K562 (cell line): ENCODE measurements around the gene DTNB. TPM values are rescaled to one million over a fixed set of nuclear protein-coding genes. Genes with fewer than 3 reads are reported as not detected.

Source experiments
- ATAC-seq: fragments of 200-7000 bp; cut with Tn5 transposase; 3 replicates; pipeline ENCODE4 v1.9.1; 2020; ENCODE audit warnings: moderate library complexity
- BruUV-seq: library from RNA; stranded (reverse); fragments of 400-500 nt; replicated peaks from 2 replicates; lab custom pipeline; 2021; lab: Mats Ljungman, UMichigan
- CTCF ChIA-PET: fragments of 300-600 bp; formaldehyde crosslinking; extraction: SDS; loops from one replicate; lab custom pipeline; 2021; ENCODE audit warnings: low intra/inter-chr PET ratio; lab: Yijun Ruan, JAX
- POLR2A ChIA-PET: fragments of 300-600, 350-650 bp; sonication (Branson Sonifier 250); formaldehyde crosslinking; extraction: SDS; loops from one replicate; lab custom pipeline; 2021; ENCODE audit warnings: antibody characterized with exemption, inconsistent platforms; lab: Yijun Ruan, JAX
- DNase-seq, 4 experiments: peaks; one replicate each; pipeline versions ENCODE4 v3.0.0 to v3.0.0-alpha.2; 2011 to 2018; ENCODE audit warnings: low spot score in 3 of 4, mixed read lengths in 3 of 4; ENCODE audit errors: extremely low read depth in 1 of 4
- FAIRE-seq: peaks from 2 replicates; lab custom pipeline; 2011; peaks lifted over from hg19 to GRCh38; lab: Jason Lieb, UNC
- H2AFZ ChIP-seq: 2 replicates; pipeline ENCODE4 v1.6.0; 2011; ENCODE audit warnings: low read depth, low read length, control low read depth, inconsistent platforms
- H3K27ac ChIP-seq: fragments of 200-600 bp; 3 replicates; pipeline ENCODE4 v1.8.0; 2011; ENCODE audit warnings: low read depth, mild to moderate bottlenecking, control low read depth, inconsistent platforms, low read length, moderate library complexity, mixed read lengths; ENCODE audit errors: extremely low read depth
- H3K27me3 ChIP-seq, 2 experiments: fragments of 300-600 bp in 1 of 2; 2 replicates in 1 of 2; 3 replicates in 1 of 2; pipeline versions ENCODE4 v1.6.0 to v1.8.0; 2011; ENCODE audit warnings: inconsistent platforms in 2 of 2, low read length in 2 of 2, mild to moderate bottlenecking in 1 of 2, mixed read lengths in 1 of 2, moderate library complexity in 1 of 2; ENCODE audit not compliant: control insufficient read depth in 2 of 2, insufficient read depth in 2 of 2
- H3K36me3 ChIP-seq: fragments of 300-600 bp; 3 replicates; pipeline ENCODE4 v1.8.0; 2011; ENCODE audit warnings: mild to moderate bottlenecking, low read length, inconsistent platforms; ENCODE audit not compliant: control insufficient read depth, insufficient read depth
- H3K4me1 ChIP-seq, 2 experiments: fragments of 200-600 bp in 1 of 2; replicated peaks in 1 of 2; 2 replicates in 1 of 2; 3 replicates in 1 of 2; pipeline versions ENCODE4 v1.5.1 to v1.8.0; 2011; ENCODE audit warnings: inconsistent platforms in 2 of 2, low read length in 2 of 2, mild to moderate bottlenecking in 1 of 2, mixed read lengths in 1 of 2, moderate library complexity in 1 of 2; ENCODE audit not compliant: control insufficient read depth in 2 of 2, insufficient read depth in 2 of 2
- H3K4me2 ChIP-seq: 2 replicates; pipeline ENCODE4 v1.6.1; 2011; ENCODE audit warnings: low read length, control low read depth, inconsistent platforms, mixed read lengths; ENCODE audit not compliant: insufficient read depth
- H3K4me3 ChIP-seq: fragments of 200-600 bp; sonication (generic), shearing (Covaris generic); 2 replicates; pipeline ENCODE4 v1.5.1; 2016; ENCODE audit warnings: control low read depth, inconsistent platforms
- H3K79me2 ChIP-seq: fragments of 200-600 bp; 3 replicates; pipeline ENCODE4 v1.8.0; 2011; ENCODE audit warnings: low read length, inconsistent platforms; ENCODE audit not compliant: control insufficient read depth, insufficient read depth
- H3K9ac ChIP-seq, 2 experiments: 2 replicates each; pipeline versions ENCODE4 v1.6.0 to v1.6.1; 2011; ENCODE audit warnings: low read depth in 2 of 2, low read length in 2 of 2, control low read depth in 1 of 2, inconsistent platforms in 1 of 2, mild to moderate bottlenecking in 1 of 2, mixed read lengths in 1 of 2; ENCODE audit not compliant: insufficient read depth in 1 of 2
- H3K9me1 ChIP-seq: one replicate; pipeline ENCODE4 v1.6.0; 2011; ENCODE audit warnings: inconsistent platforms, mild to moderate bottlenecking, low read length, moderate library complexity; ENCODE audit not compliant: control insufficient read depth, insufficient read depth
- H3K9me3 ChIP-seq: replicated peaks from 2 replicates; pipeline ENCODE4 v1.5.1; 2011; ENCODE audit warnings: low read depth, low read length, inconsistent platforms; ENCODE audit not compliant: control insufficient read depth, insufficient read depth
- H4K20me1 ChIP-seq: replicated peaks from 2 replicates; pipeline ENCODE4 v1.6.1; 2011; ENCODE audit warnings: low read length, inconsistent platforms, mixed read lengths; ENCODE audit not compliant: control insufficient read depth, insufficient read depth
- COPS2 ChIP-seq: fragments of 450-650 bp; conservative IDR thresholded peaks from 2 replicates; pipeline ENCODE4 v1.6.1; 2016; ENCODE audit warnings: mild to moderate bottlenecking, moderate library complexity
- DDX20 ChIP-seq: fragments of 450-650 bp; IDR thresholded peaks from 2 replicates; pipeline ENCODE4 v1.6.1; 2016; ENCODE audit warnings: missing genetic modification characterization, low read depth, mild to moderate bottlenecking, missing compliant biosample characterization, moderate library complexity
- E2F3 ChIP-seq: fragments of 250-450 bp; sonication (Bioruptor Pico); IDR thresholded peaks from 2 replicates; pipeline ENCODE4 v1.4.0; 2020; ENCODE audit warnings: mild to moderate bottlenecking
- ELK1 ChIP-seq: sonication (generic); formaldehyde crosslinking; IDR thresholded peaks from 2 replicates; pipeline ENCODE4 v1.8.1; 2022; ENCODE audit warnings: missing genetic modification reagents
- FOXJ2 ChIP-seq: fragments of 200-800 bp; sonication (Bioruptor generic); IDR thresholded peaks from 2 replicates; pipeline ENCODE4 v1.6.1; 2016; ENCODE audit warnings: missing genetic modification characterization, missing compliant biosample characterization
- GTF3C2 ChIP-seq: IDR thresholded peaks from 3 replicates; pipeline ENCODE4 v1.6.1; 2011; ENCODE audit warnings: borderline replicate concordance, mild to moderate bottlenecking, moderate library complexity; ENCODE audit not compliant: insufficient read length; ENCODE audit errors: extremely low read depth
- IRF1 ChIP-seq: sonication (generic); formaldehyde crosslinking; IDR thresholded peaks from 2 replicates; pipeline ENCODE4 v1.8.0; 2022; ENCODE audit warnings: missing genetic modification reagents, mild to moderate bottlenecking, borderline replicate concordance
- LARP7 ChIP-seq: fragments of 450-650 bp; IDR thresholded peaks from 2 replicates; pipeline ENCODE4 v1.6.1; 2016
- MAX ChIP-seq: sonication (generic); formaldehyde crosslinking; IDR thresholded peaks from 2 replicates; pipeline ENCODE4 v1.9.0; 2022; ENCODE audit warnings: mild to moderate bottlenecking, missing genetic modification reagents
- NR2C2 ChIP-seq, 2 experiments: fragments of 200-800 bp in 1 of 2; sonication (Bioruptor generic) in 1 of 2; sonication (generic) in 1 of 2; formaldehyde crosslinking in 1 of 2; IDR thresholded peaks; 2 replicates each; pipeline versions ENCODE4 v1.6.1 to v1.8.0; 2016 to 2022; ENCODE audit warnings: mild to moderate bottlenecking in 1 of 2, missing compliant biosample characterization in 1 of 2, missing genetic modification characterization in 1 of 2, missing genetic modification reagents in 1 of 2
- RBM15 ChIP-seq: fragments of 200-400 bp; formaldehyde crosslinking; IDR thresholded peaks from 2 replicates; pipeline ENCODE4 v1.6.1; 2018; ENCODE audit warnings: mild to moderate bottlenecking, low read length, moderate library complexity; ENCODE audit not compliant: insufficient read depth
- SMAD3 ChIP-seq: fragments of 450-650 bp; formaldehyde crosslinking; conservative IDR thresholded peaks from 2 replicates; pipeline ENCODE4 v1.4.0; 2020; ENCODE audit warnings: mild to moderate bottlenecking
- SMAD4 ChIP-seq: fragments of 250-450 bp; sonication (Bioruptor Pico); conservative IDR thresholded peaks from 2 replicates; pipeline ENCODE4 v1.8.0; 2021; ENCODE audit warnings: inconsistent platforms, mild to moderate bottlenecking, moderate library complexity
- SP1 ChIP-seq: sonication (generic); formaldehyde crosslinking; IDR thresholded peaks from 2 replicates; pipeline ENCODE4 v1.8.1; 2022; ENCODE audit warnings: mild to moderate bottlenecking, missing genetic modification reagents
- SREBF2 ChIP-seq: sonication (generic); formaldehyde crosslinking; IDR thresholded peaks from 2 replicates; pipeline ENCODE4 v1.4.0; 2020; ENCODE audit warnings: mild to moderate bottlenecking, missing genetic modification reagents
- ZNF184 ChIP-seq: sonication (generic); formaldehyde crosslinking; IDR thresholded peaks from 2 replicates; pipeline ENCODE4 v1.5.0; 2020; ENCODE audit warnings: missing genetic modification reagents
- ZNF696 ChIP-seq: fragments of 250-450 bp; sonication (Bioruptor Pico); conservative IDR thresholded peaks from 2 replicates; pipeline ENCODE4 v1.4.0; 2020; ENCODE audit warnings: mild to moderate bottlenecking, moderate library complexity
- WGBS: fragments of 100-300 bp; shearing (Covaris generic); methylation state at CpG from one replicate; pipeline ENCODE4 v1.1.6; 2016; ENCODE audit warnings: low coverage, mixed read lengths; ENCODE audit not compliant: insufficient coverage; ENCODE audit errors: missing lambda C conversion rate; 5-methylcytosine and 5-hydroxymethylcytosine counted together
- in situ Hi-C: fragments of 300-500 bp; cut with MboI; formaldehyde crosslinking; loops from 4 replicates; pipeline ENCODE4 v1.15.0; 2018; ENCODE audit warnings: inconsistent platforms, mixed read lengths
- intact Hi-C: fragments of 100-400 bp; cut with micrococcal nuclease; formaldehyde crosslinking; loops from 2 replicates; pipeline ENCODE4 v1.14.2; 2022
- polyA plus RNA-seq, 8 experiments: library from polyadenylated mRNA; depleted of rRNA in 4 of 8; stranded (reverse) in 5 of 8; unstranded in 3 of 8; fragments of >200 nt; fragmentation: Nextera tagmentation in 2 of 8; fragmentation: Illumina TruSeq in 1 of 8; extraction: Ambion mirVana in 2 of 8; extraction: Trizol in 1 of 8; gene quantifications; 2 replicates each; pipeline versions ENCODE4 v1.2.1 to v1.2.3, GENCODE V29; 2011 to 2014; ENCODE audit warnings: inconsistent platforms in 1 of 8, missing spikeins in 1 of 8
- total RNA-seq, 7 experiments: library from RNA; depleted of rRNA in 6 of 7; stranded (reverse); fragments of >200 nt in 6 of 7; fragmentation: Illumina TruSeq in 2 of 7; extraction: Trizol in 2 of 7; gene quantifications; 2 replicates each; pipeline versions ENCODE4 v1.2.1 to v1.2.3, GENCODE V29; 2011 to 2021; ENCODE audit warnings: low replicate concordance in 1 of 7

DTNB gene
- total and polyA plus RNA-seq, 9 of the 15 experiments (the other 6 are each of a cell fraction or from before 2014, with no cell fraction given), result 0.18 to 2.0 (median 0.77) TPM; not detected in 2

- no peak for TF ChIP-seq ELK1 (CRISPR knock-in tag)
- no peak for TF ChIP-seq COPS2
- TF ChIP-seq FOXJ2 (tag), result no peak
- no peak for TF ChIP-seq NR2C2 (CRISPR knock-in tag; IDR thresholded peaks at IDR 0.05)
- no peak for TF ChIP-seq NR2C2 (tag; IDR thresholded peaks at IDR 0.05)
- no peak for TF ChIP-seq MAX (CRISPR knock-in tag)
- no peak for TF ChIP-seq RBM15
These were observed 252.1 kb downstream of the DTNB start (continued) for GRCh38 chr2:25421289-25421688.

- no peaks in the 10 kb centered on the region for H3K9me1 ChIP-seq
- CTCF ChIA-PET, result no interaction called here
- BruUV-seq, result no TSS peak
- in situ Hi-C loops, result no loop called here
- FAIRE-seq (no peak), ATAC-seq (no peak), DNase-seq (no peak)
- H3K9me3 ChIP-seq, result peaks cover 2% of the 10 kb centered on the region; the same call in 1 of the 2 replicates
- H3K4me3 ChIP-seq, result no peak overlapping the region
- peaks cover 5 to 12% of the 10 kb centered on the region in 2 experiments for H3K27me3 ChIP-seq
- H3K4me1 ChIP-seq, result no peaks in the 10 kb centered on the region
- no peaks in the 10 kb centered on the region for H3K36me3 ChIP-seq
- no peaks in the 10 kb centered on the region for H3K79me2 ChIP-seq
- WGBS, result 0% methylated on average over 2 of the region's 2 CpGs
- no peak overlapping the region for H3K9ac ChIP-seq
- no peak overlapping the region for H2AFZ ChIP-seq
- no peak overlapping the region for H3K4me2 ChIP-seq
- POLR2A ChIA-PET, result interaction anchor here (1.0 kb wide), 1 partner anchor 17 kb away, joined by 5 read pairs; no protein-coding TSS in a partner anchor
- no peak overlapping the region for H3K27ac ChIP-seq
- intact Hi-C loops, result no loop called here
- H4K20me1 ChIP-seq, result no peaks in the 10 kb centered on the region
- TF ChIP-seq DDX20 (tag) (no peak), SREBF2 (no peak), ZNF184 (CRISPR knock-in tag) (no peak), LARP7 (no peak), E2F3 (no peak), SP1 (CRISPR knock-in tag) (no peak), SMAD4 (CRISPR knock-in tag) (no peak), GTF3C2 (no peak), SMAD3 (CRISPR knock-in tag) (no peak), IRF1 (CRISPR knock-in tag) (no peak), ZNF696 (CRISPR knock-in tag) (no peak)
These were observed 252.5 kb downstream of the DTNB start for GRCh38 chr2:25420820-25421237.
